ENCODE data around the gene CLK3. TPM values are rescaled to one million over a fixed set of nuclear protein-coding genes. Genes with fewer than 3 reads are reported as not detected.
A peak's percentile ranks its signal among the peaks of the same experiment; 100 is the strongest.

The CLK3 gene
- total RNA-seq, 2 experiments from 2014 or later: 86.5 to 109 TPM

DNA sequence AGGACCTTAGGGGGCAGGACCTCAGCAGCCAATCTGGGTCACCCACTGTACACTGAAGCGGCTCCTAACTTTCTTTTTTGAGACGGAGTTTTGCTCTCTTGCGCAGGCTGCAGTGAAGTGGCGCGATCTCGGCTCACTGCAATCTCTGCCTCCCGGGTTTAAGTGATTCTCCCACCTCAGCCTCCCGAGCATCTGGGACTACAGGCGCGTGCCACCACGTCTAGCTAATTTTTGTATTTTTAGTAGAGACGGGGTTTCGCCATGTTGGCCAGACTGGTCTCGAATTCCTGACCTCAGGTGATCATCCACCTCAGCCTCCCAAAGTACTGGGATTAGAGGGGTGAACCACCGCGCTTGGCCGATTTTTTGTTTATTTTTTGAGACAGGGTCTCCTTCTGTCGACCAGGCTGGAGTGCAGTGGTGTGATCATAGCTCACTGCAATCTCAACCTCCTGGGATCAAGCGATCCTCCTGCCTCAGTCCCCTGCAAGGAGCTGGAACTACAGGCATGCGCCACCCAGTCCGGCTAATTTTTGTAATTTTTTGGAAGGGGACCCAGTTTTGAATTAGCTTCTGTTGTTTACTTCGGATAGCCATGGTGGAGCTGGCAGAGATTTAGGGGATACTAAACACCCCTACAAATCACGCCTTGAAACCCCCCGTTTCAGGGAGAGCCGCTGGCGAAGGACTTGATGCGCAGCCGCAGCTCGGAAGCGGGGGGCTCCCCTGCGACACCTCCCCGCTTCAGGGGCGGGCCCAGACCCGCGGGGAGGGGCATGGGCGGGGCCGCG is 1.5 kb upstream of the CLK3 start:
- H4K20me1 ChIP-seq (ENCODE audit: insufficient read depth, low read length): peaks cover 19% of the 10 kb centered on the region
- H3K27ac ChIP-seq (ENCODE audit: low read depth, low read length, poor library complexity, severe bottlenecking): no peak overlapping the region
- H3K9me3 ChIP-seq (ENCODE audit: low read length): no peaks in the 10 kb centered on the region
- H3K9me2 ChIP-seq (ENCODE audit: insufficient read depth, low read length): no peaks in the 10 kb centered on the region
- ChIA-PET CTCF (ENCODE audit: unreplicated experiment) (interaction anchor here (0.6 to 1.2 kb wide), 5 partner anchors 9 to 173 kb away, joined by 3 to 4 read pairs (median 3); partner anchors contain the start of gene ARID3B), POLR2A (interaction anchor here (0.5 to 2.5 kb wide), 7 partner anchors 16 to 173 kb away, joined by 3 to 10 read pairs (median 3); partner anchors contain the start of gene ARID3B)
- peaks cover 22% of the 10 kb centered on the region; the same call in 1 of the 2 replicates for H3K36me3 ChIP-seq (ENCODE audit: insufficient read depth, low read length)
- TF ChIP-seq EZH2phosphoT487 (IDR thresholded peaks at IDR 0.05; ENCODE audit: borderline replicate concordance, low read depth, low read length): no peak
- TF ChIP-seq CTCF (conservative IDR thresholded peaks at IDR 0.05; ENCODE audit: low read length): no peak
- H3K4me1 ChIP-seq (ENCODE audit: insufficient read depth, low read length, poor library complexity, severe bottlenecking): peaks cover 17% of the 10 kb centered on the region
- peak overlapping the region; percentile 93 for H3K4me2 ChIP-seq (ENCODE audit: low read length)
- H2AFZ ChIP-seq (ENCODE audit: low read length): peak overlapping the region; percentile 90
- H3K4me3 ChIP-seq (ENCODE audit: low read depth, low read length, poor library complexity, severe bottlenecking): peak overlapping the region; percentile 96
- intact Hi-C loops (cut with micrococcal nuclease; ENCODE audit: unreplicated experiment): loop anchor here (2.0 kb wide), 2 partner anchors 73 to 153 kb away; partner anchors contain the start of genes ARID3B and UBL7
- BruUV-seq (replicated peaks): no TSS peak
- H3K79me2 ChIP-seq (ENCODE audit: insufficient read depth, low read depth, low read length): peaks cover 32% of the 10 kb centered on the region
- no peak for DNase-seq (ENCODE audit: low spot score)

GRCh38 chr15:74614744-74615507 is 710 bp upstream of the CLK3 start:
- TF ChIP-seq CTCF (conservative IDR thresholded peaks at IDR 0.05; ENCODE audit: low read length) (0 out of 2 replicates have a peak, but pooled peaks have one; percentile 9), EZH2phosphoT487 (IDR thresholded peaks at IDR 0.05; ENCODE audit: borderline replicate concordance, low read depth, low read length) (no peak)
- H3K27ac ChIP-seq (ENCODE audit: low read depth, low read length, poor library complexity, severe bottlenecking): peak overlapping the region; percentile 81
- POLR2A ChIA-PET: interaction anchor here (0.6 to 2.5 kb wide), 6 partner anchors 17 to 360 kb away, joined by 3 to 10 read pairs (median 3); partner anchors contain the start of gene ARID3B
- CTCF ChIA-PET (ENCODE audit: unreplicated experiment): interaction anchor here (0.6 to 1.2 kb wide), 4 partner anchors 10 to 172 kb away, joined by 3 to 4 read pairs (median 4); no protein-coding TSS in a partner anchor
- H3K9me3 ChIP-seq (ENCODE audit: low read length): no peaks in the 10 kb centered on the region
- H3K4me1 ChIP-seq (ENCODE audit: insufficient read depth, low read length, poor library complexity, severe bottlenecking): peaks cover 17% of the 10 kb centered on the region
- H3K79me2 ChIP-seq (ENCODE audit: insufficient read depth, low read depth, low read length): peaks cover 32% of the 10 kb centered on the region
- H3K4me2 ChIP-seq (ENCODE audit: low read length): peak overlapping the region; percentile 93
- DNase-seq (ENCODE audit: low spot score): peak; percentile 87
- peak overlapping the region; percentile 96 for H3K4me3 ChIP-seq (ENCODE audit: low read depth, low read length, poor library complexity, severe bottlenecking)
- peaks cover 19% of the 10 kb centered on the region for H4K20me1 ChIP-seq (ENCODE audit: insufficient read depth, low read length)
- intact Hi-C loops (cut with micrococcal nuclease; ENCODE audit: unreplicated experiment): loop anchor here (2.0 kb wide), 2 partner anchors 74 to 154 kb away; partner anchors contain the start of genes ARID3B and UBL7
- BruUV-seq (replicated peaks): TSS peak; percentile 90
- peaks cover 30% of the 10 kb centered on the region; the same call in 1 of the 2 replicates for H3K36me3 ChIP-seq (ENCODE audit: insufficient read depth, low read length)
- peak overlapping the region; percentile 90 for H2AFZ ChIP-seq (ENCODE audit: low read length)
- H3K9me2 ChIP-seq (ENCODE audit: insufficient read depth, low read length): no peaks in the 10 kb centered on the region

All from OCI-LY7 (cell line).